Uterus (tissue), 4 donors: ENCODE data around the gene CAMK2B. TPM values are rescaled to one million over a fixed set of nuclear protein-coding genes. Genes with fewer than 3 reads are reported as not detected.
A peak's percentile ranks its signal among the peaks of the same experiment; 100 is the strongest.

Experiments used
- DNase-seq, 2 donors: peaks; one replicate each; pipeline ENCODE4 v3.0.0-alpha.2; 2019 to 2020
- H3K27ac ChIP-seq, 2 donors: fragments of 200-600 bp; sonication (generic); 1 replicate in 1 of 2; 2 replicates in 1 of 2; pipeline ENCODE4 v1.5.1; 2016 to 2018
- H3K27me3 ChIP-seq, 2 donors: fragments of 200-600 bp; sonication (generic); one replicate each; pipeline ENCODE4 v1.5.1; 2018 to 2019; ENCODE audit warnings: control low read depth in 1 of 2
- H3K36me3 ChIP-seq, 2 donors: fragments of 200-600 bp; sonication (generic); one replicate each; pipeline ENCODE4 v1.5.1; 2019; ENCODE audit warnings: control low read depth in 1 of 2
- H3K4me1 ChIP-seq, 2 donors: fragments of 200-600 bp; sonication (generic); one replicate each; pipeline ENCODE4 v1.5.1; 2018 to 2019; ENCODE audit warnings: control low read depth in 1 of 2
- H3K4me3 ChIP-seq, 2 donors: fragments of 200-600 bp; sonication (generic); 1 replicate in 1 of 2; 2 replicates in 1 of 2; pipeline ENCODE4 v1.5.1; 2018 to 2019; ENCODE audit warnings: mild to moderate bottlenecking in 1 of 2
- H3K9me3 ChIP-seq, 2 donors: fragments of 200-600 bp; sonication (generic); one replicate each; pipeline ENCODE4 v1.5.1; 2019; ENCODE audit warnings: control low read depth in 1 of 2
- POLR2A ChIP-seq, 2 donors: fragments of 450-650 bp; IDR thresholded peaks; one replicate each; pipeline ENCODE4 v1.6.1; 2016; ENCODE audit warnings: antibody characterized with exemption in 2 of 2, mild to moderate bottlenecking in 1 of 2, moderate library complexity in 1 of 2
- intact Hi-C: fragments of 100-400 bp; cut with DNase I; formaldehyde crosslinking; loops from one replicate; pipeline ENCODE4 v1.15.1; 2023; ENCODE audit warnings: low total_unique reads
- total RNA-seq, 4 donors: library from RNA; depleted of rRNA in 3 of 4; stranded (reverse); fragments of >200 nt in 3 of 4; gene quantifications; one replicate each; pipeline versions ENCODE4 v1.1.0 to v1.2.4, GENCODE V29; 2014 to 2023
- TF ChIP-seq, protein P1 (sequence below), 4 experiments: fragments of 200-600 bp in 2 of 4; fragments of 450-650 bp in 2 of 4; sonication (generic) in 2 of 4; IDR thresholded peaks; one replicate each; pipeline ENCODE4 v1.5.1; 2016 to 2019; ENCODE audit warnings: antibody characterized with exemption in 4 of 4, mild to moderate bottlenecking in 2 of 4, moderate library complexity in 1 of 4
- donor health status: DM: yes; HTN: yes; CAD: no.

The CAMK2B gene
- total RNA-seq, 4 donors from 2014 or later: 0.40 to 1.1 TPM; not detected in 2

DNA sequence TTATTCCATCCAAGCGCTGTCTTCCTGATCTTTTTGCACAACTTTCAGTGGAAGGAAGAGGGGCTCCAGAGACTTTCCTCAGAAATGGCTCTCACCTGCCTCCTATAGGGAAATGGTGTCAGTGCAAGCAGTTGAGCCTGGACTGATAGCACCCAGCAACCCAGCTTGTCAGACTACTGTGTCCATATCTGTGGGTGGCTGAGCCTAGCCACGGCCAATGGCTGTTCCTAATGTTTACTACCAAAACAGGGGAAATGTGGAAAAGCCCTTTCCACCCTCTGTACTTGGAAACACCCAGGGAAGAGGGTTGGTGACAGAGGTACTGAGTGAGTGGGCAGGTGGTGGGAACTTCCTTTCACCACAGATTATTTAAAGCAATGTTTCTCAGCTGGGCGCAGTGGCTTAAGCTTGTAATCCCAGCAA is 128.9 kb downstream of the CAMK2B start:
- Histone ChIP-seq H3K9me3 (no peaks in the 10 kb centered on the region), H3K27ac (no peak overlapping the region), H3K4me3 (no peak overlapping the region), H3K4me1 (no peaks in the 10 kb centered on the region), H3K27me3 (no peaks in the 10 kb centered on the region), H3K36me3 (no peaks in the 10 kb centered on the region)
- no peak for DNase-seq
- TF ChIP-seq POLR2A (IDR thresholded peaks at IDR 0.05): no peak
- TF ChIP-seq, protein P1, sequence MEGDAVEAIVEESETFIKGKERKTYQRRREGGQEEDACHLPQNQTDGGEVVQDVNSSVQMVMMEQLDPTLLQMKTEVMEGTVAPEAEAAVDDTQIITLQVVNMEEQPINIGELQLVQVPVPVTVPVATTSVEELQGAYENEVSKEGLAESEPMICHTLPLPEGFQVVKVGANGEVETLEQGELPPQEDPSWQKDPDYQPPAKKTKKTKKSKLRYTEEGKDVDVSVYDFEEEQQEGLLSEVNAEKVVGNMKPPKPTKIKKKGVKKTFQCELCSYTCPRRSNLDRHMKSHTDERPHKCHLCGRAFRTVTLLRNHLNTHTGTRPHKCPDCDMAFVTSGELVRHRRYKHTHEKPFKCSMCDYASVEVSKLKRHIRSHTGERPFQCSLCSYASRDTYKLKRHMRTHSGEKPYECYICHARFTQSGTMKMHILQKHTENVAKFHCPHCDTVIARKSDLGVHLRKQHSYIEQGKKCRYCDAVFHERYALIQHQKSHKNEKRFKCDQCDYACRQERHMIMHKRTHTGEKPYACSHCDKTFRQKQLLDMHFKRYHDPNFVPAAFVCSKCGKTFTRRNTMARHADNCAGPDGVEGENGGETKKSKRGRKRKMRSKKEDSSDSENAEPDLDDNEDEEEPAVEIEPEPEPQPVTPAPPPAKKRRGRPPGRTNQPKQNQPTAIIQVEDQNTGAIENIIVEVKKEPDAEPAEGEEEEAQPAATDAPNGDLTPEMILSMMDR (IDR thresholded peaks at IDR 0.05): peak; percentile 35 to 65 (median 55)
- intact Hi-C loops: no loop called here

DNA sequence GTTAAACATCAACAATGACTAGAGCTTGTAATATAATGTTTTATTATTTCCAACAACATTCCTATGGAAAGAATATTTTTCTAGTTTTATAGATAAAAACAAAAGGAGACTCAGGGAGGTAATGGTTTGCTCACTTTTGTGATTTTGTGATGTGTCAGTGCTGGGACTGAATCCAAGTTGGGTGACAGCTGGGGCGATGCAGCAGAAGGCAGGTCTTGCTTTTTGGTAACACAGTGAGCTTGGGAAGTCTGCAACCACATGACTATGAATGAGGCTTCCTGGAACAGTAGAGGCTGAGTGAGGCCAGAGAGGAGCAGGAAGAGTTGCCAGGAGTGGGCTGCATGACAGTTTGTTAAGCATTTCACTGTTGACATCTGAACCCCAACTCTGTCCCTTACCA is 129.5 kb downstream of the CAMK2B start:
- no peaks in the 10 kb centered on the region for H3K9me3 ChIP-seq
- DNase-seq: no peak
- H3K36me3 ChIP-seq: no peaks in the 10 kb centered on the region
- no peak overlapping the region for H3K4me3 ChIP-seq
- intact Hi-C loops: no loop called here
- H3K27me3 ChIP-seq: no peaks in the 10 kb centered on the region
- H3K27ac ChIP-seq: no peak overlapping the region
- no peaks in the 10 kb centered on the region for H3K4me1 ChIP-seq
- TF ChIP-seq, protein P1 (IDR thresholded peaks at IDR 0.05): no peak
- no peak for TF ChIP-seq POLR2A (IDR thresholded peaks at IDR 0.05)

DNA sequence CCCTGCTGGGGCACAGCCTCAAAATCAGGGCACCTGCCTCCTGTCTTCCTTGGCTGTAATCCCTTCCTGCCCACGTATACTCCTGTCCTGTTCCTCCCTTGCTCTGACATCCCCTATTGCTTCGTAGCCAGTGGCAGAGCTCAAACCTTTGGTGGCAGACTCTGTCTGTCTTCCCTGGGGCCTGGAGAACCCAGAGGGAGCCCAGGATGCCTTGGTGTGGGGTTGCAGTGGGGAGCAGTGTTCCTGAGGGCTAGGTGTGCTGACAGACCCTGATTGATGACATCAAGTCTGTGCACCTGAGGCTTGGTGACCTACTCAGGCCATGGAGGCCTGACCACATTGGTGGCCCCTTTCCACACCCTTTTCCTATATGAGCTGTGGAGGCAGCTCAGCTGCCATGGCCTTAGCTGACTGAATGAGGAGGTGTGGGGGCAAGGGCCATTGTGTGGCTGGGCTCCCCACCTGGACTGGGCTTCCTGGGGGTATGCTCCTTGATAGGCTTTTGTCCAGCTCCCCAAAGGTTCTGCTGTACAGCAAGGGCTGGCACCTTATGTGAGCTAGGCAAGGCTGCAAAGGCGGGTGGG is 130.7 kb downstream of the CAMK2B start:
- no peaks in the 10 kb centered on the region for H3K27me3 ChIP-seq
- H3K4me3 ChIP-seq: no peak overlapping the region
- no peaks in the 10 kb centered on the region for H3K4me1 ChIP-seq
- H3K9me3 ChIP-seq: no peaks in the 10 kb centered on the region
- no peak for DNase-seq
- intact Hi-C loops: no loop called here
- TF ChIP-seq, protein P1 (IDR thresholded peaks at IDR 0.05): no peak
- TF ChIP-seq POLR2A (IDR thresholded peaks at IDR 0.05): no peak
- no peak overlapping the region for H3K27ac ChIP-seq
- no peaks in the 10 kb centered on the region for H3K36me3 ChIP-seq

DNA sequence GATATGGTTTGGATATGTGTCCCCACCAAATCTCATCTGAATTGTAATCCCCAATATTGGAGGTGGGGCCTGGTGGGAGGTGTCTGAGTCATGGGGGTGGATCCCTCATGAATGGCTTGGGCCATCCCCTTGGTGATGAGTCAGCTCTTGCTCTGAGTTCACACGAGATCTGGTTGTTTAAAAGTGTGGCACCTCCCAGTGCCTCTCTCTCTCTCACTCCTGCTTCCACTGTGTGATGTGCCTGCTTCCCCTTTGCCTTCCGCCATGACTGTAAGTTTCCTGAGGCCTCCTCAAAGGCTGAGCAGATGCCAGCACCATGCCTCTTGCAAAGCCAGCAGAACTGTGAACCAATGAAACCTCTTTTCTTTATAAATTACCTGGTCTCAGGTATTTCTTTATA is 131.3 kb downstream of the CAMK2B start:
- Histone ChIP-seq H3K36me3 (no peaks in the 10 kb centered on the region), H3K4me3 (no peak overlapping the region), H3K27ac (no peak overlapping the region), H3K27me3 (no peaks in the 10 kb centered on the region), H3K4me1 (no peaks in the 10 kb centered on the region), H3K9me3 (no peaks in the 10 kb centered on the region)
- intact Hi-C loops: no loop called here
- DNase-seq: no peak
- no peak for TF ChIP-seq POLR2A (IDR thresholded peaks at IDR 0.05)
- TF ChIP-seq, protein P1 (IDR thresholded peaks at IDR 0.05): no peak

DNA sequence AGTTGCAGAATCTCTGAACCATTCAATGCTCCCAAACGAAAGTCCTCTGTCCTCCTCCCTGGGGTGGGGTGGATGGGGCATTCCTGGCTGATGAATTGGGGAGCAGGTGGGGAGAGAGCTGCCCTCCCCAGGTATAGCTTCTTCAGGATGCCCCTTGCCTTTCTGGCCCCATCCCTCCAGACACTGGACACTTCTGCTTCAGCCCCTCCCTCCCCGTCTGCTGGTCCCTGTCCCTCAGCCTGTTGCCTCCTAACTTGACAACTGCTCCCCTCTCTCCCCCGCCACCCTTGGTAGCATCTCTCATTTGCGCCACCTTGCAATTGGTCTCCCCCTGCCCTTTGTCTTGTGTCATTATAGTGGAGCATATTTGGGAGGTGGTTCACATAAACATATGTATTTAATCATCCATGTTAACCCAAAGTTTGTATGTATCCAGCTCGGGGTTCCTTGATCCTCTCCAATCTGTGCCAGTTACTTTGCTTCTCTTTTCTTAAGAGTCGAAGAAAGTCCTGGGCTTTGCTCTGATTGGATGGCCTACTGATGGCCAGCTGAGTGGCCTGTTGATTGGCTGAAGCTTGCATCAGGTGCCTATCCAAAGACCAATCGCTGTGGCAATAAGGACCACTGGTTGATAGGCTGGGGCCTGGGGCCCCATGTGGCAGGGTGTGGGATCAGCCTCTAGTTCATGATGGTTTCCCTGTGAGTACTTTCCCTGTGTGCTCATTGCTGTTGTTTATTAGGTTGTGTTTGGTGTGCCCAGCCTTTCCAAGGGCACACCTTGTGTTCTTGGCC is 132.2 kb downstream of the CAMK2B start:
- Histone ChIP-seq H3K4me1 (no peaks in the 10 kb centered on the region), H3K4me3 (no peak overlapping the region), H3K27me3 (no peaks in the 10 kb centered on the region), H3K9me3 (no peaks in the 10 kb centered on the region), H3K36me3 (no peaks in the 10 kb centered on the region), H3K27ac (no peak overlapping the region)
- TF ChIP-seq POLR2A (IDR thresholded peaks at IDR 0.05): no peak
- TF ChIP-seq, protein P1 (IDR thresholded peaks at IDR 0.05): no peak
- no peak for DNase-seq
- intact Hi-C loops: no loop called here
